HepG2 (cell line): ENCODE data around the gene TTLL13.

Experiments
- CC2D1A ChIP-seq: sonication (generic); formaldehyde crosslinking; IDR thresholded peaks from 2 replicates; pipeline ENCODE4 v1.8.1; 2023; ENCODE audit warnings: mild to moderate bottlenecking, missing genetic modification reagents
- CTCF ChIP-seq: sonication (generic); formaldehyde crosslinking; IDR thresholded peaks from 2 replicates; pipeline ENCODE4 v1.5.0; 2020; ENCODE audit warnings: mild to moderate bottlenecking, missing genetic modification reagents, moderate library complexity
- GABPA ChIP-seq, 2 experiments: IDR thresholded peaks; 2 replicates each; pipeline ENCODE4 v1.6.1; 2011 to 2016; ENCODE audit warnings: low read depth in 2 of 2, low read length in 1 of 2, missing biosample characterization in 1 of 2, missing genetic modification characterization in 1 of 2
- GTF3A ChIP-seq: sonication (generic); formaldehyde crosslinking; conservative IDR thresholded peaks from 2 replicates; pipeline ENCODE4 v1.4.0; 2020; ENCODE audit warnings: mild to moderate bottlenecking, missing genetic modification reagents
- KIAA2018 ChIP-seq: sonication (generic); formaldehyde crosslinking; IDR thresholded peaks from 2 replicates; pipeline ENCODE4 v1.5.0; 2020; ENCODE audit warnings: mild to moderate bottlenecking, missing genetic modification reagents, borderline replicate concordance
- POLR2AphosphoS5 ChIP-seq: IDR thresholded peaks from 2 replicates; pipeline ENCODE4 v1.6.1; 2012; ENCODE audit warnings: low read depth, low read length
- RNF2 ChIP-seq: fragments of 450-650 bp; conservative IDR thresholded peaks from 2 replicates; pipeline ENCODE4 v1.6.1; 2016; ENCODE audit warnings: low read depth
- RXRA ChIP-seq: sonication (generic); formaldehyde crosslinking; IDR thresholded peaks from 2 replicates; pipeline ENCODE4 v1.5.1; 2020; ENCODE audit warnings: missing genetic modification reagents
- SMC3 ChIP-seq: IDR thresholded peaks from 2 replicates; pipeline ENCODE4 v1.6.1; 2011; ENCODE audit warnings: low read length, improper control_type of control experiment
- SNAPC4 ChIP-seq: sonication (generic); formaldehyde crosslinking; IDR thresholded peaks from 2 replicates; pipeline ENCODE4 v1.4.0; 2020; ENCODE audit warnings: mild to moderate bottlenecking, missing genetic modification reagents
- TERF1 ChIP-seq: sonication (generic); formaldehyde crosslinking; IDR thresholded peaks from 2 replicates; pipeline ENCODE4 v1.8.0; 2022; ENCODE audit warnings: mild to moderate bottlenecking, missing genetic modification reagents, moderate library complexity
- ZNF275 ChIP-seq: sonication (generic); formaldehyde crosslinking; IDR thresholded peaks from 2 replicates; pipeline ENCODE4 v1.8.0; 2022; ENCODE audit warnings: missing genetic modification reagents, mild to moderate bottlenecking, inconsistent platforms, borderline replicate concordance
- ZNF703 ChIP-seq: sonication (generic); formaldehyde crosslinking; IDR thresholded peaks from 2 replicates; pipeline ENCODE4 v1.5.1; 2020; ENCODE audit warnings: missing genetic modification reagents, mild to moderate bottlenecking, moderate library complexity, borderline replicate concordance
- ZNF782 ChIP-seq: sonication (generic); formaldehyde crosslinking; IDR thresholded peaks from 2 replicates; pipeline ENCODE4 v1.4.0; 2020; ENCODE audit warnings: missing genetic modification reagents, mild to moderate bottlenecking, borderline replicate concordance

- TF ChIP-seq ZNF782 (CRISPR knock-in tag) (no peak), SNAPC4 (CRISPR knock-in tag) (no peak), POLR2AphosphoS5 (no peak), RXRA (no peak), KIAA2018 (CRISPR knock-in tag) (no peak), GTF3A (CRISPR knock-in tag) (no peak), GABPA (IDR thresholded peaks at IDR 0.05; ENCODE audit: low read depth, low read length) (no peak), GABPA (CRISPR knock-in tag; IDR thresholded peaks at IDR 0.05; ENCODE audit: low read depth) (no peak), TERF1 (CRISPR knock-in tag) (no peak), ZNF703 (no peak), SMC3 (no peak), CTCF (CRISPR knock-in tag) (no peak), RNF2 (no peak), CC2D1A (no peak), ZNF275 (CRISPR knock-in tag) (no peak)
Observed at GRCh38 chr15:90200534-90201129, 48.7 kb upstream of the TTLL13 start.
